Activated naive CD4-positive, alpha-beta T cell treated with anti-CD3 and anti-CD28 coated beads for 36 hours (primary cell): ENCODE results near the gene RUNX3. TPM values are rescaled to one million over a fixed set of nuclear protein-coding genes. Genes with fewer than 3 reads are reported as not detected.
A peak's percentile ranks its signal among the peaks of the same experiment; 100 is the strongest.

Source experiments
- CTCF ChIA-PET: fragments of 350-600 bp; sonication (Branson Sonifier 250); formaldehyde crosslinking; loops from one replicate; lab custom pipeline; 2021; ENCODE audit warnings: antibody characterized with exemption; lab: Charles Lee
- DNase-seq: peaks from one replicate; pipeline ENCODE4 v3.0.0-alpha.2; 2020
- H3K27ac Mint-ChIP-seq: one replicate; pipeline ENCODE4 v1.8.0; 2021; ENCODE audit warnings: mild to moderate bottlenecking, mixed read lengths
- H3K27me3 Mint-ChIP-seq: one replicate; pipeline ENCODE4 v1.8.0; 2021; ENCODE audit warnings: low read depth, mixed read lengths
- H3K36me3 Mint-ChIP-seq: one replicate; pipeline ENCODE4 v1.8.0; 2021; ENCODE audit warnings: low read depth, mixed read lengths
- H3K4me1 Mint-ChIP-seq: one replicate; pipeline ENCODE4 v1.8.0; 2021; ENCODE audit warnings: low read depth, mixed read lengths
- H3K4me3 Mint-ChIP-seq: one replicate; pipeline ENCODE4 v1.8.0; 2021; ENCODE audit warnings: mild to moderate bottlenecking, moderate library complexity, mixed read lengths
- H3K9me3 Mint-ChIP-seq: one replicate; pipeline ENCODE4 v1.8.0; 2021; ENCODE audit warnings: mixed read lengths
- intact Hi-C: fragments of 100-400 bp; cut with micrococcal nuclease; formaldehyde crosslinking; loops from one replicate; pipeline ENCODE4 v1.15.1; 2023
- total RNA-seq, 2 experiments: library from RNA; stranded (reverse); gene quantifications; one replicate each; pipeline ENCODE4 v1.2.3, GENCODE V29; 2021

RUNX3 gene
- total RNA-seq, 2 experiments from 2014 or later = 72.3 to 83.8 TPM

DNA sequence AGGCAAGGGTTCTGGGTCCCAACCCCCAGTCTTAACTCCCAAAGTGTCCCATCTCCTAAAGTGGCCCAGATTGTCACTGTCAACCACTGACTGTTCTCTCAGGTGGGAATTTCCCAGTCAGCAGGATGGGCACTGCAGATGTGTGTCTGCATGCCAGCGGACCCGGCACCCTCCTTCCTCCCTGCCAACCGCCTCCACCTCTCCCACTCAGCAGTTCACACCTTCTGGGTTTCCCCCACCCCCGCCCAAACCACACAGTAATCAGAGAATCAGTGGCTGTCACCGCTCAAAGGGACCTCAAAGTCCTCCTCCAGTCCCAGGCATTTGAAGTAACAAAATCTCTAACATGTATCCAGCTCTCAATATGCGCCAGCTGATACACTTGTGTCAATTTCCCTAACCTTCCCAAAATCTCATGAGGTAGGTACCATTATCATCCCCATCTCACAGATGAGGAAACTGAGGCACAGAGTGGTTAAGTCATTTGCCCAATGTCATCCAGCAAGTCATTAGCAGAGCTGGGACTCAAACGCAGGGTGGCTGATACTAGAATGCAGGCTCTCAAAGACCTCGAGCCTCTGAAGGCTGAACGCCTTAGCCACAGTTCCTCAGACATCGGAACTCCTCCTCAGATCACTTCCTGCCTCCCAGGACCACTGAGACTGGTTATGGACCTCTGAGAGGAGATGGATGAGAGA is 4.8 kb downstream of the RUNX3 start:
- intact Hi-C loops = loop anchor here (1.0 to 2.0 kb wide), 5 partner anchors 14 to 106 kb away; no protein-coding TSS in a partner anchor
- Mint-ChIP-seq H3K27ac (peak overlapping the region; percentile 77), H3K36me3 (peaks cover 76% of the 10 kb centered on the region), H3K4me3 (peak overlapping the region; percentile 94), H3K9me3 (no peaks in the 10 kb centered on the region), H3K4me1 (peaks cover 70% of the 10 kb centered on the region), H3K27me3 (no peaks in the 10 kb centered on the region)
- peak; percentile 93 for DNase-seq
- CTCF ChIA-PET = interaction anchor here (0.6 to 2.5 kb wide), 8 partner anchors 10 to 914 kb away, joined by 3 to 12 read pairs (median 3); no protein-coding TSS in a partner anchor

DNA sequence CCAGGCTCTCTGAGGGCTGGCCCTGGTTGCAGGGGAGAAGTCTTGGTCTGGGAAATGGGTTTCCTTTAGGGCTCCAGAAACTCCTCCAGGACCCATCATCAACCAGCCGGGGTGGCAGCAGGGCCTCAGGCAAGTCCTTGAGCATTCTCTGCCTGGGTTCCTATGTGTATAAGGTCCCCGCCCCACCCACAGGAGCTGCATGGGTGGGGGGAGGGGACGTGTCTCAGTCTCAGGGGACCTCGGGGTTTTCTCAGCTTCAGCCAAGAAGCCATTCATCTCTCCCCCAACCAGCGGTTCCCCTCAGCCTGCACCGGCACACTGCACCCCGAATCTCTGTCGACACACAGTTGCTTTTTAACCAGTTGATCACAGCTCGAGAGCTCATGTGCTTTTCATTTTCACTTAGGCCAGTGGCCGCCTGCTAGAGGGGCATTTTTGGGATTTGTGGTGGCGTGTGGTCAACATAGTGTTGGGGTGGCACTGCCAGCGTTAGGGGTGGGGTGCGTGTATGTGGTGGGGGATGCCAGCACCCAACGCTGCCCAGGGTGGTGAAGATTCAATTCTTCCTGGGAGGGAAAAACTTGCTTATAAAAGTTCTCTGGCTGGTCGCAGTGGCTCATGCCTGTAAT is 6.5 kb downstream of the RUNX3 start:
- CTCF ChIA-PET = no interaction called here
- H3K36me3 Mint-ChIP-seq = peaks cover 78% of the 10 kb centered on the region
- H3K4me3 Mint-ChIP-seq = peak overlapping the region; percentile 25
- intact Hi-C loops = loop anchor here (2.0 kb wide), 1 partner anchor 69 kb away; no protein-coding TSS in a partner anchor
- H3K9me3 Mint-ChIP-seq = no peaks in the 10 kb centered on the region
- peak overlapping the region; percentile 70 for H3K27ac Mint-ChIP-seq
- DNase-seq = no peak
- no peaks in the 10 kb centered on the region for H3K27me3 Mint-ChIP-seq
- H3K4me1 Mint-ChIP-seq = peaks cover 79% of the 10 kb centered on the region

DNA sequence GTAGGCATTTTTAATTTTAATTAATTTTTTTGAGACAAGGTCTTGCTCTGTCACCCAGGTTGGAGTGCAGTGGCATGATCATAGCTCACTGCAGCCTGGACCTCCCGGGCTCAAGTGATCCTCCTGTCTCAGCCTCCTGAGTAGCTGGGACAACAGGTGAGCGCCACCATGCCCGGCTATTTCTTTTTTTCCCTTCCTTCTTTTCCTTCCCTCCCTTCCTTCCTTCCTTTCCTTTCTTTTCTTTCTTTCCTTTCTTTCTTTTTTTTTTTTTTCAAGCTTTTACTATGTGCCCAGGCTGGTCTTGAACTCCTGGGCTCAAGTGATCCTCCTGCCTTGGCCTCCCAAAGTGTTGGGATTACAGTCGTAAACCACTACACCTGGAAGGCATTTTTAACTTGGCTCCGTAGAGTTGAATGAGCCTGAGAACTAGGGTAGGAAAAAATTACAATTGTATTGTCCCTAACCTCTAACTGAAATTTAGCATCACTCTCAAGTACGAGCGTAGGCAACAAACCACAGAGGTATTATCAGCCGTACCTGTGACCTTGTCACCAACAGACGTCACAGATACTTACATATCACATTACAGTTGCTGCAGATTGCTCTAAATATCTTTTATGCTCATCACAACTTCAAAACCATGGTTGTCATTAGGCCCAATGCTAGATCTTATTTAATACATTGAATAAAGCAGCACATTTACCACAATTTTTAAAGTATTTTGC is 8.0 kb downstream of the RUNX3 start:
- no peak for DNase-seq
- intact Hi-C loops = no loop called here
- Mint-ChIP-seq H3K27ac (peak overlapping the region; percentile 81), H3K36me3 (peaks cover 75% of the 10 kb centered on the region), H3K27me3 (no peaks in the 10 kb centered on the region), H3K4me3 (peak overlapping the region; percentile 24), H3K9me3 (no peaks in the 10 kb centered on the region), H3K4me1 (peaks cover 69% of the 10 kb centered on the region)
- CTCF ChIA-PET = interaction anchor here (0.7 kb wide), 1 partner anchor 30 kb away, joined by 3 read pairs; no protein-coding TSS in a partner anchor

DNA sequence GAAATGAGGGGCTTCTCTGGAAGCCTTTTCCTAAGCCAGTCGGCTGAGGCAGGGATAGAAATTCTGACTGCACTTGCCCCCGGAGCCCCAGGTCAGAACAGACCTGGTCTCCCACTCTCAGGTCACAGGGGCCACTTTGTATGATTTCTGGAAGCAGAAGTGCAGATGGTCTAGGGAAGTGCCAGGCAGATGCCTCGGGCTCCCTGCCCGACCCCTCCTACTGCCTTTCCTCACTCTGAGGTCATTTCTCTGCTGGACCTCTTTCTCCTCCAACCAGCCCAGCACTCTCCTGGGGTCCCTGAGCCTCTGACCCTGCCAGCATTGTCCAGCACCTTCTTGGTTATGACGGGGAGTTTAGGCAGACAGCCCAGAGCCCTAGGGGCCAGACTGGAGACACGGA is 8.7 kb downstream of the RUNX3 start:
- CTCF ChIA-PET = interaction anchor here (0.7 to 3.0 kb wide), 2 partner anchors 31 to 116 kb away, joined by 3 to 10 read pairs; no protein-coding TSS in a partner anchor
- intact Hi-C loops = no loop called here
- Mint-ChIP-seq H3K9me3 (no peaks in the 10 kb centered on the region), H3K27ac (peak overlapping the region; percentile 81), H3K4me3 (no peak overlapping the region), H3K36me3 (peaks cover 69% of the 10 kb centered on the region), H3K27me3 (no peaks in the 10 kb centered on the region), H3K4me1 (peaks cover 62% of the 10 kb centered on the region)
- DNase-seq = no peak

DNA sequence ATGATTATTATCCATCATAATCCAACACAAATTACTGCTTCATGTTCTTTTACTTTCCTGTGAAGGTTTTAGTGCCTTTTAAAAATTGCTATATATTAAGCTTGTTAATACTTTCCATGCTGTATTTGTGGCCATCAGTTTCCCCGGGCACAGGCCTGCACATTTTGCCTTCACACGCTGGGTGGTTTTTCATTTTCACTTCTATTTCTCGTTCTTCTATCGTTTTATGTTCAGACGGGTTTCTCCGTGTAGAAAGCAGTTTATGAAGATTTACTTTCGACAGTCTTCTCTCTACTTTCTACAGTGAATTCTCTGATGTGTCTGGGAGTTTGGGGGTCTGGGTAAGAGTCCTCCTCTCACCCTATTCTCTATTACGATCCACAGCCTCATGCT is 9.5 kb downstream of the RUNX3 start:
- no peaks in the 10 kb centered on the region for H3K27me3 Mint-ChIP-seq
- intact Hi-C loops = no loop called here
- H3K36me3 Mint-ChIP-seq = peaks cover 60% of the 10 kb centered on the region
- H3K9me3 Mint-ChIP-seq = no peaks in the 10 kb centered on the region
- no peak for DNase-seq
- CTCF ChIA-PET = interaction anchor here (3.0 kb wide), 1 partner anchor 117 kb away, joined by 10 read pairs; no protein-coding TSS in a partner anchor
- H3K27ac Mint-ChIP-seq = peak overlapping the region; percentile 81
- no peak overlapping the region for H3K4me3 Mint-ChIP-seq
- peaks cover 55% of the 10 kb centered on the region for H3K4me1 Mint-ChIP-seq

DNA sequence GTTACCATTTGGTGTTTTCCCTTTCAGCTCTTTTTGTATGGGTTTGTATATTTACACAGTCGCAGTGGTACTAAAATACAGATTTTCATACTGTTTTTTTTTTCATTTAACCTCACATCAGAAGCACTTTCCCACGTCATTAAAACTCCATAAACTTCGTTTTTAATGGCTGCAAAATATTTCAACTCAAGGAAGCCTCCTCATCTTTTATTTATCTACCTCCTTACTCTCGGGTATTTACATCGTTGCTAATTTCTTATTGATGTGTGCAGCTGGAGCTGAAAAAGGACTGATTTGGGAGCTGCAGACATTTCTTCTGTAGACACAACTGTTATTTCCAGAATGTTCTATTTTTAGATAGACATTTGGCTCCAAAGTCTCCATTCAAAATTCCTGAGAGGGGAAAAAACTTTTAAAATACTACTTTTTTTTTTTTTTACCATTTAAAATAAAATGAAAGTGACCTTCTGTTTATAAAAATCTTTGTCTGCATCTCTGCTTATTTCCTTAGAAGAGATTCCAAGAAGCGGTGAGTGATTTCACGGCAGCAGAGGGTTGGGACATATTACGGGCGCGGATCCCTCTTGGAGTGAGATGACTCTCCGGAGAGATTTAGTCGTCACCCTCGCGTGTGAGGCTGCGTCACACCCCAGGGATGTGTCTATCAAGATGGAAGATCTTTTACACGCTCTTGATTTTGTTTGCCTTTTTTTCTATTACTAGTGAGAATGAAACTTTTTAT is 10.1 kb downstream of the RUNX3 start:
- no peak overlapping the region for H3K4me3 Mint-ChIP-seq

DNA sequence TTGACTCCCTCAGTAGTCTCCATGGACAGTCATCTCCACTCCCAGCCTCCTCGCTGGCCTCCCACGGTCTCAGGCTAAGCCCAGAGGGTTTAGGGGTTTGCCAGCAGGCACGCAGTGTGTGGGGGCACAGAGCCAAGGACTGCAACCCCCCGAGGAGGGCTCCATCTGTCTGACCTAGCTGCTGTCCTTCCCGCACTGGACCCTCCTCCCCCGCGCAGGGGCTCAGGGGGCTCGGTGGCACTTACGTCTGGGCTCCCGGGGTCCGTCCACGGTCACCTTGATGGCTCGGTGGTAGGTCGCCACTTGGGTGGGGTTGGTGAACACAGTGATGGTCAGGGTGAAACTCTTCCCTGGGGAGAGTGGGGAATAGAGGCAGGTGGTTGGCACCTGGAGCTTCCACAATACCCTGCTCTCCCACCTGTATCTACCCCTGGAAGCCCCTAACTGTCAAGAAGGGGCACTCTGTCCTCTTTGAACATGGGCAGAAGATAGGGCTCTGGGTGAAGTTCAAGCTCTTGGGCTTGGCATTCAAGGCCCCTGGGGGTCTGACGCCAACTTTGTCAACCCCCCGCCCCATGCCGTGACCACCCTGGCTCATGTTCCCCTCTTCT is 11.0 kb downstream of the RUNX3 start:
- no peak overlapping the region for H3K4me3 Mint-ChIP-seq
- no peaks in the 10 kb centered on the region for H3K9me3 Mint-ChIP-seq
- H3K4me1 Mint-ChIP-seq = peaks cover 50% of the 10 kb centered on the region
- CTCF ChIA-PET = interaction anchor here (1.0 to 3.0 kb wide), 2 partner anchors 13 to 118 kb away, joined by 3 to 10 read pairs; no protein-coding TSS in a partner anchor
- no peak for DNase-seq
- H3K36me3 Mint-ChIP-seq = peaks cover 55% of the 10 kb centered on the region
- intact Hi-C loops = no loop called here
- no peaks in the 10 kb centered on the region for H3K27me3 Mint-ChIP-seq
- H3K27ac Mint-ChIP-seq = peak overlapping the region; percentile 66

More for the DNA sequence above, 10.1 kb downstream of the RUNX3 start:
- Mint-ChIP-seq H3K4me1 (peaks cover 52% of the 10 kb centered on the region), H3K27ac (peak overlapping the region; percentile 81), H3K27me3 (no peaks in the 10 kb centered on the region), H3K9me3 (no peaks in the 10 kb centered on the region), H3K36me3 (peaks cover 59% of the 10 kb centered on the region)
- CTCF ChIA-PET = interaction anchor here (0.6 to 3.0 kb wide), 3 partner anchors 13 to 164 kb away, joined by 3 to 10 read pairs (median 3); no protein-coding TSS in a partner anchor
- DNase-seq = peak; percentile 61
- intact Hi-C loops = no loop called here

DNA sequence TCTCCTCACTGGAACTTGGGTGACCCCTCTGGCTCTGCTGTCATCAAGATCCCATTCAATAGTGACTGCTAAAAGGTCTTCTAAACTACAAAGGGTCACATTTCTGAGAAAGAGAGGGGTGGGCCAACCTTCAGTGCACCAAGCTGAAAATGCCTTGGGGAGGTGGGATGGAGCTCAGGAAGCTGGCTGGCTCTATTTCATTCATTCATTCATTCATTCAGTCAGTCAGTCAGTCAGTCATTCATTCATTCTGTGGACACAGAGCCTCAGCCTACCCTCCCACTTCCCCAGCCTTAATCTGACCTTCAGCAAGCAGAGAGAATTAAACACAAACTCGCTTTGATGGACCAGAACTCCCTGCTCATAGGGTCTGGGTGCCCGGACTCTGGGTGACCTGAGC is 11.7 kb downstream of the RUNX3 start:
- Mint-ChIP-seq H3K4me1 (peaks cover 46% of the 10 kb centered on the region), H3K4me3 (no peak overlapping the region), H3K27me3 (no peaks in the 10 kb centered on the region), H3K9me3 (no peaks in the 10 kb centered on the region), H3K27ac (peak overlapping the region; percentile 66), H3K36me3 (peaks cover 52% of the 10 kb centered on the region)
- no peak for DNase-seq
- CTCF ChIA-PET = no interaction called here
- intact Hi-C loops = no loop called here

DNA sequence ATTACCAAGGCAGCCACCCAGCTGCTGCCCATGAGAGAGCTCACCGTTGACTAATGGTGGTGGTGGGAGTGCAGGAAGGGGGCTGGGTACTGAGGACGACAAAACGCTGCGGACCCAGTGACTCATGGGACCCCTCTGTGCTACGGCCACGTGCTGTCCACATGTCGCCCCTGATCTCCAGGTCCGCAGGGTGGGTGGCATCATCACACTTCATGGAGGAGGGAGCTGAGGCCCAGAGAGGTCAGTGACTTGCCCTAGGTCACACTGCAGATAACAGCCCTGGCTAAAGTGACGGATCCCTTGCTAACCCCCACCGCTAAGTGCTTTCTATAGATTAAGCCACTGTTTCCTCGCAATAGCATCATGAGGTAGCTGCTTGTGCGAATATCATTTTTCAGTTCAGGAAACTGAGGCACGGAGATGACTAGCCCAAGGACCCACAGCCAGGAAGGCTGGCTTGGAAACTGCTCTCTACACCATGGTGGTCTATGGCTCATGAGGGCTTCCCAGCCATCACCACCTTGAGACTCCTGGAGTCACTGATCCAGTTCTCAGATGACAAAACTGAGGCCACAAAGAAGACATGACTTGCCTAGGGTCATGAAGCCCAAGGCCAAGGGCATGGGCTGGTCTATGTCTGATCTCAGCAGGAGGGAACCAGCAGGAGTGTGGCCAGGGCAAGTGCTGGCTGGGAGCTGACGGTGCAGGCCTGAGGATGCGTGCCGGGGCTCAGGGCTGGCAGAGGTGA is 12.6 kb downstream of the RUNX3 start:
- no peak for DNase-seq
- H3K36me3 Mint-ChIP-seq = peaks cover 47% of the 10 kb centered on the region
- intact Hi-C loops = no loop called here

DNA sequence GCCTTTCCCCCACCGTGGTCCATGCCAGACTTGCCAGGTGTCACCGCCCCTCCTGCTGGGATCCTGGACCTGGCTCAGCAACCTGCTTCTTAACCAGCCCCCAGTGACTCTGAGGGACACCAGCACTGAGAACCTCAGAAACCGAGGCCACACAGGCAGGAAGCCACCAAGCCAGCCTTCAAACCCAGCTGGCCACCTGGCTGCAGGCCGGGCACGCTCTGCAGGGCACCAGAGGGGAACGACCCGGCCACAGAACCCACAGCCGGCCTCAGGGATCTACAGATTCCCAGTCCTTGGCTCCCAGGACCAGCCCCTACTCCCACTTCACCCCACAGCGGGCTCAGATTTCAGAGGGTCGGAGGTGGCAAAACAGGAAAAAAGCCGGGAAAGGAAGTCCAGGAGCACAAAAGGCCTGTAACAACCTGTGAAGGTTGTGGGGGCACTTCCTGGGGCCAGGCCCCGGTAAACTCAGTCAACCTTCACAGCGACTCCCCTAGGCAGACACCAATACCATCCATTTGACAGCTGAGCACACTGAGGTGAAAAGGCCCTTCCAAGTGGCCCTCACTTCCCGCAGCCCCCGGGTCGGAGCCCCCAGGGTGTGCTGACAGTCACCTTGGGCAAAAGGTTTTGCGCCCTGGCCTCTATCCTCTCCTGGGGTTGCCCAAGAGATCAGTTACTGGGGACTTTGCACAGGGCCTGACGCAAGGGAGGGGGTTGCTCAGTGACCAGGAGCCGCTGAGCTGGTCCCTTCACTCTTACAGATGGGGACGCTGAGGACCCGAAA is 14.1 kb downstream of the RUNX3 start:
- H3K36me3 Mint-ChIP-seq = peaks cover 49% of the 10 kb centered on the region
- H3K4me1 Mint-ChIP-seq = peaks cover 41% of the 10 kb centered on the region
- CTCF ChIA-PET = interaction anchor here (0.6 kb wide), 1 partner anchor 1144 kb away, joined by 3 read pairs; no protein-coding TSS in a partner anchor
- DNase-seq = no peak
- H3K27me3 Mint-ChIP-seq = no peaks in the 10 kb centered on the region
- no peak overlapping the region for H3K4me3 Mint-ChIP-seq
- no peak overlapping the region for H3K27ac Mint-ChIP-seq
- intact Hi-C loops = no loop called here
- no peaks in the 10 kb centered on the region for H3K9me3 Mint-ChIP-seq

More for the DNA sequence above, 12.6 kb downstream of the RUNX3 start:
- Mint-ChIP-seq H3K9me3 (no peaks in the 10 kb centered on the region), H3K27me3 (no peaks in the 10 kb centered on the region), H3K4me3 (no peak overlapping the region), H3K27ac (no peak overlapping the region), H3K4me1 (peaks cover 39% of the 10 kb centered on the region)
- CTCF ChIA-PET = no interaction called here
